GM13976 (cell line): ENCODE measurements around the gene SPCS1.

Experiments
- DNase-seq: peaks from one replicate; pipeline ENCODE4 v3.0.0; 2012; ENCODE audit warnings: low spot score
- CTCF ChIP-seq: IDR thresholded peaks from 2 replicates; pipeline ENCODE4 v1.5.1; 2012; ENCODE audit warnings: borderline replicate concordance, mild to moderate bottlenecking; ENCODE audit not compliant: insufficient read depth; ENCODE audit errors: extremely low read depth, missing control alignments, control extremely low read depth
- in situ Hi-C: fragments of 300-500 bp; cut with MboI; formaldehyde crosslinking; loops from one replicate; pipeline ENCODE4 v1.12.0; 2022; ENCODE audit warnings: low sequenced_read_pairs, mixed read lengths, inconsistent platforms; ENCODE audit not compliant: unreplicated experiment

SPCS1 gene

DNA sequence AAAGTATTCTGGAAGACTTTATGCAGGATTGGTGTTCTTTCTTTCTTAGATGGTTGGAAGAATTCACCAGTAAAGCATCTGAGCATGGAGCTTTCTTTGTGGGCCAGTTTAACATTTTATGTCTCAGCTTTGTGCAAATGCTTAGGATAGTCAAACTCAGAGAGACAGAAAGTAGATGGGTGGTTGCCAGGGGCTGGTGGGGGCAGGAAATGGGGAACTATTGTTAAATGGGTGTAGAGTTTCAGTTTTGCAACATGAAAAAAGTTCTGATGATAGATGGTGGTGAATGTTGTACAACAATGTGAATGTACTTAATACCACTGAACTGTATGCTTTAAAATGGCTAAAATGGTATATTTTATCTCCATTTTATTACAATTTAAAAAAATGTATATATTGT lies 24.8 kb downstream of the SPCS1 start:
- in situ Hi-C loops, result loop anchor here (25.0 kb wide), 1 partner anchor 332 kb away; no protein-coding TSS in a partner anchor
- no peak for DNase-seq
- TF ChIP-seq CTCF, result no peak

- no peak for DNase-seq
- in situ Hi-C loops, result loop anchor here (25.0 kb wide), 1 partner anchor 331 kb away; no protein-coding TSS in a partner anchor
- TF ChIP-seq CTCF, result no peak
These were observed 25.7 kb downstream of the SPCS1 start for GRCh38 chr3:52731590-52731989.

- no peak for DNase-seq
- TF ChIP-seq CTCF, result no peak
- in situ Hi-C loops, result loop anchor here (25.0 kb wide), 1 partner anchor 329 kb away; no protein-coding TSS in a partner anchor
These were observed 27.5 kb downstream of the SPCS1 start for GRCh38 chr3:52733256-52733891.

DNA sequence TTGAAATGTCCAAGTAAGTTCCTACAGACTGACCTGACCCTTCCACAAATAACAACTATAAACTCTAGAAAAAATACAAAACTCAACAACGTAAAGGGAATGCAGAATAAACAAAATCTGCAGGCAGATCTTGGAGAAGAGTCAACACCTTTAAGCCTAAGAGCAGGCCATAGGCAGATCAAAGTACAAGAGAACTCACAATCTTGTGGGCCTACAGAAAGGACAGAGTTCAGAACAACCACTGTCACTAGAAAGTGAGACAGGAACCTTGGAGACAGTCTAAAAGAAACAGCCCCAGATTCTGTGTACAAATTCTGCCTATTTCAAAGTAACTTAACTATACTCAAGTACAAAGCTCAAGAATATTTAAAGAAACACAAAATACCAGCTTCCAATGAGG lies 33.8 kb downstream of the SPCS1 start:
- in situ Hi-C loops, result loop anchor here (25.0 kb wide), 1 partner anchor 323 kb away; no protein-coding TSS in a partner anchor
- no peak for DNase-seq
- no peak for TF ChIP-seq CTCF

DNA sequence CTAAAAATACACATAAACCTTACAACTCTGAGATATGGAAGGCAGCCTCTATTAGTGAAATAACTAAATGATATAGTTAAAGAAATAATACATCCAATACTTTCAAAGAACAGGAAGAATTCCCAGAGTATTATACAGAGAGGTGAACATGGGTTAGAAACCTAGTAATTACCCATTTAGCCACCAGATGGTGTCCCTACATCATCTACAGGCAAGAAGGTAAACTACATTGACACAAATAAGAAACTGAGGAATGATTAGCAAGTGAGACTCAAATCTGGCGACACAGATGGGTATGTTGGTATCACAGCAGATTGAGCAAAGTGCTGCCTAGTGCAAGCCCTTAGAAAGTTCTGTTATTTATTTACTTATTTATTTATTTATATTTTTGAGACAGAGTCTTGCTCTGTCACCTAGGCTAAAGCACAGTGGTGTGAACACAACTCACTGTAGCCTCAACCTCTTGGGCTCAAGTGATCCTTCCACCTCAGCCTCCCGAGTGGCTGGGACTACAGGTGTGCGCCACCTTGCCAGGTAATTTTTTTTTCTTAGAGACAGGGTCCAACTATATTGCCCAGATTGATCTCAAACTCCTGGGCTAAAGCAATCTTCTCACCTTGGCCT lies 36.6 kb downstream of the SPCS1 start:
- DNase-seq, result peak; percentile 63
- peak; percentile 56 for TF ChIP-seq CTCF
- in situ Hi-C loops, result loop anchor here (25.0 kb wide), 1 partner anchor 320 kb away; no protein-coding TSS in a partner anchor

DNA sequence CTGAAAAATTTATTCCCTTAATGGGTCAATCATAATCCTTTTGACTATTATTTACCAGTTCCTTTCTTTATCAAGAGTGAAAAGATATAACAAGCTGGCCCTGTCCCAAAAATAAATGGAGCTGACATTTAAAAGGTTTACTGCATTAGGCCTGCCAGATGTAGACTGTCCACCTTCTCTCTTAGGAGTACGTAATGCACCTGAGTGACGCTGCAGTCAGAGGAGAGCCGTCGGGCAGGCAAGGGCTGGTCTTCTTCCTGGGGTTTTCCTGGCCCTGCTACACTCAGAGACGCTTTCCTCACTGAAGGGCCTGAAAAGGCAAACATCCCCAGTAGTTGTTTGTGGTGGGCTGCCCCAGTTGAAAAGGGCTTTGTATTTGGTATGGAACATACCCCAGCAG lies 37.2 kb downstream of the SPCS1 start:
- in situ Hi-C loops, result loop anchor here (25.0 kb wide), 1 partner anchor 319 kb away; no protein-coding TSS in a partner anchor
- TF ChIP-seq CTCF, result no peak
- no peak for DNase-seq
